ENCODE data around the gene ALCAM.

ALCAM gene

GRCh38 chr3:105537371-105538080 is 170.8 kb downstream of the ALCAM start:
- Histone ChIP-seq H3K4me3 (ENCODE audit: insufficient read length, low read depth) (no peak overlapping the region), H3K4me1 (ENCODE audit: insufficient read depth, insufficient read length) (no peaks in the 10 kb centered on the region), H3K27me3 (ENCODE audit: insufficient read depth, insufficient read length) (no peaks in the 10 kb centered on the region), H3K9me3 (ENCODE audit: insufficient read depth, low read length) (no peaks in the 10 kb centered on the region), H3K9ac (ENCODE audit: insufficient read length, low read depth) (no peak overlapping the region), H3K36me3 (ENCODE audit: insufficient read depth, insufficient read length, low read length) (peaks cover 9% of the 10 kb centered on the region)
- no peak for DNase-seq (ENCODE audit: low read depth, low spot score)
- TF ChIP-seq YY1 (IDR thresholded peaks at IDR 0.05; ENCODE audit: insufficient read depth, insufficient read length) = no peak

GRCh38 chr3:105538483-105538882 is 171.8 kb downstream of the ALCAM start:
- Histone ChIP-seq H3K9me3 (ENCODE audit: insufficient read depth, low read length) (no peaks in the 10 kb centered on the region), H3K4me3 (ENCODE audit: insufficient read length, low read depth) (no peak overlapping the region), H3K36me3 (ENCODE audit: insufficient read depth, insufficient read length, low read length) (peaks cover 9% of the 10 kb centered on the region), H3K9ac (ENCODE audit: insufficient read length, low read depth) (no peak overlapping the region), H3K4me1 (ENCODE audit: insufficient read depth, insufficient read length) (no peaks in the 10 kb centered on the region), H3K27me3 (ENCODE audit: insufficient read depth, insufficient read length) (no peaks in the 10 kb centered on the region)
- TF ChIP-seq ZNF274 (IDR thresholded peaks at IDR 0.05; ENCODE audit: low read depth, low read length) = no peak
- no peak for TF ChIP-seq SUZ12 (IDR thresholded peaks at IDR 0.05; ENCODE audit: extremely low read depth, insufficient read depth, insufficient read length)
- no peak for TF ChIP-seq YY1 (IDR thresholded peaks at IDR 0.05; ENCODE audit: insufficient read depth, insufficient read length)
- no peak for DNase-seq (ENCODE audit: low read depth, low spot score)

GRCh38 chr3:105539897-105540296 is 173.2 kb downstream of the ALCAM start:
- Histone ChIP-seq H3K4me1 (ENCODE audit: insufficient read depth, insufficient read length) (no peaks in the 10 kb centered on the region), H3K36me3 (ENCODE audit: insufficient read depth, insufficient read length, low read length) (peaks cover 9% of the 10 kb centered on the region), H3K9me3 (ENCODE audit: insufficient read depth, low read length) (no peaks in the 10 kb centered on the region), H3K4me3 (ENCODE audit: insufficient read length, low read depth) (no peak overlapping the region), H3K27me3 (ENCODE audit: insufficient read depth, insufficient read length) (no peaks in the 10 kb centered on the region), H3K9ac (ENCODE audit: insufficient read length, low read depth) (no peak overlapping the region)
- TF ChIP-seq ZNF274 (IDR thresholded peaks at IDR 0.05; ENCODE audit: low read depth, low read length) (no peak), SUZ12 (IDR thresholded peaks at IDR 0.05; ENCODE audit: extremely low read depth, insufficient read depth, insufficient read length) (no peak), YY1 (IDR thresholded peaks at IDR 0.05; ENCODE audit: insufficient read depth, insufficient read length) (no peak)
- DNase-seq (ENCODE audit: low read depth, low spot score) = no peak

GRCh38 chr3:105542282-105543019 is 175.7 kb downstream of the ALCAM start:
- Histone ChIP-seq H3K9ac (ENCODE audit: insufficient read length, low read depth) (no peak overlapping the region), H3K9me3 (ENCODE audit: insufficient read depth, low read length) (no peaks in the 10 kb centered on the region), H3K4me1 (ENCODE audit: insufficient read depth, insufficient read length) (no peaks in the 10 kb centered on the region), H3K36me3 (ENCODE audit: insufficient read depth, insufficient read length, low read length) (peaks cover 11% of the 10 kb centered on the region), H3K4me3 (ENCODE audit: insufficient read length, low read depth) (no peak overlapping the region), H3K27me3 (ENCODE audit: insufficient read depth, insufficient read length) (no peaks in the 10 kb centered on the region)
- no peak for DNase-seq (ENCODE audit: low read depth, low spot score)
- no peak for TF ChIP-seq SUZ12 (IDR thresholded peaks at IDR 0.05; ENCODE audit: extremely low read depth, insufficient read depth, insufficient read length)
- TF ChIP-seq YY1 (IDR thresholded peaks at IDR 0.05; ENCODE audit: insufficient read depth, insufficient read length) = no peak
- TF ChIP-seq ZNF274 (IDR thresholded peaks at IDR 0.05; ENCODE audit: low read depth, low read length) = no peak

GRCh38 chr3:105545051-105545450 is 178.3 kb downstream of the ALCAM start:
- peaks cover 12% of the 10 kb centered on the region for H3K36me3 ChIP-seq (ENCODE audit: insufficient read depth, insufficient read length, low read length)
- no peaks in the 10 kb centered on the region for H3K9me3 ChIP-seq (ENCODE audit: insufficient read depth, low read length)
- no peaks in the 10 kb centered on the region for H3K27me3 ChIP-seq (ENCODE audit: insufficient read depth, insufficient read length)
- no peaks in the 10 kb centered on the region for H3K4me1 ChIP-seq (ENCODE audit: insufficient read depth, insufficient read length)
- no peak overlapping the region for H3K4me3 ChIP-seq (ENCODE audit: insufficient read length, low read depth)
- no peak overlapping the region for H3K9ac ChIP-seq (ENCODE audit: insufficient read length, low read depth)
- TF ChIP-seq ZNF274 (IDR thresholded peaks at IDR 0.05; ENCODE audit: low read depth, low read length) = no peak
- no peak for TF ChIP-seq YY1 (IDR thresholded peaks at IDR 0.05; ENCODE audit: insufficient read depth, insufficient read length)
- TF ChIP-seq SUZ12 (IDR thresholded peaks at IDR 0.05; ENCODE audit: extremely low read depth, insufficient read depth, insufficient read length) = no peak
- no peak for DNase-seq (ENCODE audit: low read depth, low spot score)

GRCh38 chr3:105553851-105554250 is 187.1 kb downstream of the ALCAM start:
- Histone ChIP-seq H3K36me3 (ENCODE audit: insufficient read depth, insufficient read length, low read length) (peaks cover 3% of the 10 kb centered on the region), H3K27me3 (ENCODE audit: insufficient read depth, insufficient read length) (no peaks in the 10 kb centered on the region), H3K9ac (ENCODE audit: insufficient read length, low read depth) (no peak overlapping the region), H3K4me1 (ENCODE audit: insufficient read depth, insufficient read length) (no peaks in the 10 kb centered on the region), H3K9me3 (ENCODE audit: insufficient read depth, low read length) (no peaks in the 10 kb centered on the region), H3K4me3 (ENCODE audit: insufficient read length, low read depth) (no peak overlapping the region)
- no peak for DNase-seq (ENCODE audit: low read depth, low spot score)
- TF ChIP-seq SUZ12 (IDR thresholded peaks at IDR 0.05; ENCODE audit: extremely low read depth, insufficient read depth, insufficient read length) = no peak
- no peak for TF ChIP-seq ZNF274 (IDR thresholded peaks at IDR 0.05; ENCODE audit: low read depth, low read length)
- TF ChIP-seq YY1 (IDR thresholded peaks at IDR 0.05; ENCODE audit: insufficient read depth, insufficient read length) = no peak

GRCh38 chr3:105555206-105555605 is 188.5 kb downstream of the ALCAM start:
- no peak for TF ChIP-seq YY1 (IDR thresholded peaks at IDR 0.05; ENCODE audit: insufficient read depth, insufficient read length)
- no peak for TF ChIP-seq SUZ12 (IDR thresholded peaks at IDR 0.05; ENCODE audit: extremely low read depth, insufficient read depth, insufficient read length)
- TF ChIP-seq ZNF274 (IDR thresholded peaks at IDR 0.05; ENCODE audit: low read depth, low read length) = no peak
- H3K9me3 ChIP-seq (ENCODE audit: insufficient read depth, low read length) = no peaks in the 10 kb centered on the region
- no peak overlapping the region for H3K9ac ChIP-seq (ENCODE audit: insufficient read length, low read depth)
- H3K4me1 ChIP-seq (ENCODE audit: insufficient read depth, insufficient read length) = no peaks in the 10 kb centered on the region
- H3K36me3 ChIP-seq (ENCODE audit: insufficient read depth, insufficient read length, low read length) = peaks cover 3% of the 10 kb centered on the region
- no peaks in the 10 kb centered on the region for H3K27me3 ChIP-seq (ENCODE audit: insufficient read depth, insufficient read length)
- DNase-seq (ENCODE audit: low read depth, low spot score) = no peak
- no peak overlapping the region for H3K4me3 ChIP-seq (ENCODE audit: insufficient read length, low read depth)

Measured in NT2/D1 (cell line).